Right renal pelvis (tissue), 4 donors: Measurements from ENCODE around the gene TSPEAR. TPM values are rescaled to one million over a fixed set of nuclear protein-coding genes. Genes with fewer than 3 reads are reported as not detected.
"Not testable (repeated sequence)": the region's sequence is repeated elsewhere in the genome, so short reads cannot be mapped to it uniquely, and the experiment has no call there.

ENCODE experiments used
- DNase-seq, 4 donors: peaks; one replicate each; pipeline ENCODE4 v3.0.0-alpha.2; 2013; ENCODE audit warnings: low read depth in 4 of 4, low spot score in 3 of 4, missing footprints in 1 of 4
- polyA plus RNA-seq, 4 donors: library from polyadenylated mRNA; unstranded; fragments of 120-200 nt; gene quantifications; one replicate each; pipeline ENCODE4 v1.2.1, GENCODE V29; 2013; ENCODE audit not compliant: insufficient read length in 4 of 4

The TSPEAR gene
- polyA plus RNA-seq, 4 donors, result 0.60 to 1.2 (median 0.82) TPM

- DNase-seq, result not testable (repeated sequence)
Observed at GRCh38 chr21:44558329-44558675, 153.1 kb downstream of the TSPEAR start.

- no peak for DNase-seq
Observed at GRCh38 chr21:44557491-44558328, 153.7 kb downstream of the TSPEAR start.

GRCh38 chr21:44556879-44557278 is 154.5 kb downstream of the TSPEAR start:
- DNase-seq, result no peak

- DNase-seq, result no peak
Observed at GRCh38 chr21:44555200-44555875, 156.0 kb downstream of the TSPEAR start.

- DNase-seq, result no peak
Observed at GRCh38 chr21:44552681-44553080, 158.7 kb downstream of the TSPEAR start.

- no peak for DNase-seq
Observed at GRCh38 chr21:44552136-44552535, 159.2 kb downstream of the TSPEAR start.

GRCh38 chr21:44551340-44551961 is 159.9 kb downstream of the TSPEAR start, which contains the start of gene KRTAP10-2:
TSS of gene KRTAP10-2 (minus strand) at chr21:44551505. CDS start at chr21:44551458, 47 bp downstream.
- no peak for DNase-seq

- no peak for DNase-seq
Observed at GRCh38 chr21:44550807-44551206, 160.6 kb downstream of the TSPEAR start.

GRCh38 chr21:44550285-44550684 is 161.1 kb downstream of the TSPEAR start:
- DNase-seq, result not testable (repeated sequence)

- no peak for DNase-seq
Observed at GRCh38 chr21:44549525-44550211, 161.7 kb downstream of the TSPEAR start.

GRCh38 chr21:44548922-44549321 is 162.4 kb downstream of the TSPEAR start:
- DNase-seq, result no peak

- no peak for DNase-seq
Observed at GRCh38 chr21:44548381-44548780, 163.0 kb downstream of the TSPEAR start.

- no peak for DNase-seq
Observed at GRCh38 chr21:44547656-44548331, 163.6 kb downstream of the TSPEAR start.

- no peak for DNase-seq
Observed at GRCh38 chr21:44544566-44544965, 166.8 kb downstream of the TSPEAR start.

GRCh38 chr21:44542716-44543115 is 168.7 kb downstream of the TSPEAR start:
- DNase-seq, result no peak

- DNase-seq, result no peak
Observed at GRCh38 chr21:44540741-44541288, 170.6 kb downstream of the TSPEAR start.

- DNase-seq, result no peak
Observed at GRCh38 chr21:44539991-44540666, 171.2 kb downstream of the TSPEAR start, which contains the start of gene KRTAP10-1. TSS of gene KRTAP10-1 (minus strand) at chr21:44540195. CDS start at chr21:44540150, 45 bp downstream.

GRCh38 chr21:44539046-44539445 is 172.3 kb downstream of the TSPEAR start:
- DNase-seq, result no peak
